GM12874 (cell line): ENCODE results near the gene LIPF.

Experiments
- TF ChIP-seq, protein P1 (sequence below): IDR thresholded peaks from 2 replicates; pipeline ENCODE4 v1.5.1; 2011; ENCODE audit warnings: low read depth, mild to moderate bottlenecking, control low read depth, low read length, moderate library complexity; ENCODE audit not compliant: insufficient read depth

Gene LIPF

DNA sequence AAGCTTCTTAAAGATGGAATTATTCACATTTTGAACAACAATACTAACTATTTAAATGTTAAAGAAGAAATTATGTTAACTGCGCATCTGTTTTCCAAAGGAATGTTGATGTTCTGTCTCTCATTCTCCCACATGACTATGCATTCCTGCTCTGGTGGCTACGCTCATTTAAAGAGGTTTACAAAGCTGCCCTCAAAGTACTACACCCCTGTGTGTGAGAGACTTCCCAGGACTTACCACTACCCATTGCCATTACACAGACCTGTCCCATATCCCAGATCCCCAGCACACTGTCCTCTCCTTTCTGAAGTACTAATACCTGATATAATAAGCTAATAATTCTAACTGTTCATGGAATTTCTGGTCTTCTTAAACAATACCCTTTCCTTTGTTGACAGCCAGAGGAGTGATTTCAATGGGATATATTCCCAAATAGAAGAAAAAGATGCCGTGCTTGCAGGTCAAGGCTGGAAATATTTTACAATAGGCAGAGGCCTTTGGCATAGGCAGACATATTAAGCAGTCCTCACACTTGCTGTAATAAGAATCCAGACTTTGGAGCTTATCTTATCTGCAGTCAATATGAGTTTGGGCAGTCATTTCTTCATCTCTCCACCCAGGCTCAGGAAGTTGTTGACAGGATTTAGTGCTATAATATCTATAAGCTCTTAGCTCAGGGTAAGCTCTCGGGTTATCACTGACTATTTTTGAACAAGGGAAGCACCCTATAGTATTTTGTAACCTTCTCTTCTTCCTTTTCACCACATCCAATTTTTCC lies 12.2 kb downstream of the LIPF start:
- TF ChIP-seq, protein P1, sequence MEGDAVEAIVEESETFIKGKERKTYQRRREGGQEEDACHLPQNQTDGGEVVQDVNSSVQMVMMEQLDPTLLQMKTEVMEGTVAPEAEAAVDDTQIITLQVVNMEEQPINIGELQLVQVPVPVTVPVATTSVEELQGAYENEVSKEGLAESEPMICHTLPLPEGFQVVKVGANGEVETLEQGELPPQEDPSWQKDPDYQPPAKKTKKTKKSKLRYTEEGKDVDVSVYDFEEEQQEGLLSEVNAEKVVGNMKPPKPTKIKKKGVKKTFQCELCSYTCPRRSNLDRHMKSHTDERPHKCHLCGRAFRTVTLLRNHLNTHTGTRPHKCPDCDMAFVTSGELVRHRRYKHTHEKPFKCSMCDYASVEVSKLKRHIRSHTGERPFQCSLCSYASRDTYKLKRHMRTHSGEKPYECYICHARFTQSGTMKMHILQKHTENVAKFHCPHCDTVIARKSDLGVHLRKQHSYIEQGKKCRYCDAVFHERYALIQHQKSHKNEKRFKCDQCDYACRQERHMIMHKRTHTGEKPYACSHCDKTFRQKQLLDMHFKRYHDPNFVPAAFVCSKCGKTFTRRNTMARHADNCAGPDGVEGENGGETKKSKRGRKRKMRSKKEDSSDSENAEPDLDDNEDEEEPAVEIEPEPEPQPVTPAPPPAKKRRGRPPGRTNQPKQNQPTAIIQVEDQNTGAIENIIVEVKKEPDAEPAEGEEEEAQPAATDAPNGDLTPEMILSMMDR, result no peak

DNA sequence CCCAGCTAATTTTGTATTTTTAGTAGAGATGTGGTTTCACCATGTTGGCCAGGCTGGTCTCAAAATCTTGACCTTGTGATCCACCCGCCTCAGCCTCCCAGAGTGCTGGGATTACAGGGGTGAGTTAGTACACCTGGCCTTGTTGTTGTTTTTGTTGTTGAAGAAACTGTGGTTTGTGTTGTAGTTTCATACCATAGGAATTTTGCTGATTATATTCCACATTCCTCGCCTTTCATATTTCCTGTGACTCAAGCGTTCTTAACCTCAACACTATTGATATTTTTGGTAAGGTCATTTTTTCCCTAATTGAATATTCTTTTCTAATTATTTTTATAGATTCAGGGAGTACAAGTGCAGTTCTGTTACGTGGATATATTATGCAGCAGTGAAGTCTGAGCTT lies 16.7 kb downstream of the LIPF start:
- TF ChIP-seq, protein P1, result no peak

DNA sequence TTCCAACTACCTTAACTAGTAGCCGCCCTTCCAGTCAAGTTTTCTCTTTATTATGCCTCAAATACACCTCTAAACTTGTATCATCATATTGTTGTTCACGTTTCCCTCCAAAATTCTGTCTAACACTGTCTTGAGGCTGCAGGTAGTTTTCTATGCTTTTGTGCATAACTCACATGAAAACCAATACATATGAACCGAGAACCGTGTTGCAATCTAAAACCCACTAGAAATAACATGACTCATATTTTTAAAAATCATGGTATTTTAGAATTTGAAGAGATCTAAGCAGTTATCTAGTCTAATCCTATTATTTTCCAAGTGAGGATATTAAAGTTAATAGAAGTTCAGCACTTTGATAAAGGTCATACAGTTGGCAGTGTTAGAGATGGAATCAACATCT lies 18.2 kb downstream of the LIPF start:
- TF ChIP-seq, protein P1, result no peak

DNA sequence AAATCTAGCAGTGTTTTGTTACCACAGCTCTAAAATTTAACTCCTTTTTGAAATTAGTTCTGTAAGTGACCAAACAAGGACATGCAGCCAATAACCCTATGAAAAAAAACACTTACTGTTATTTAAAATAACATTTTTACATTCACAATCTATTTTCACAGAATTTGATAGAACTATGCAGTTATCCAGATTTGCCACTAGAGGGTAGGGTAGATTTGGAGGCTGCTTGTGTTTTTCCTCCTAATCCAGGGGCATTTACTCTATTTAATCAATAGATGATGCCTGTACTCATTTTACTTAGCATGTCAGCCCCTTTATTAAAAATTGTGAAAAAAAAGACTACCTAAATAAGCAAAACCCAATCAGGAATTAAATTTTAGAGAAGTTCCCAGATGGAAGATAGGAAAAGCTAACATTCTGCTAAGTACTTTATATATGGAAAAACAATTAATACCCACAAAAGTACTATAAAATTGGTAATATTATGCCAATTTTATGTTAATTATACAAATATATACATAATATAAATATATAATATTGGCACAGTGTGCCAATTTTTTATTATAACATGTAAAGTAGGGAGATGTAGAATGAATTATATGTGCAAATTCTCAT lies 23.7 kb downstream of the LIPF start:
- TF ChIP-seq, protein P1, result peak; percentile 61

DNA sequence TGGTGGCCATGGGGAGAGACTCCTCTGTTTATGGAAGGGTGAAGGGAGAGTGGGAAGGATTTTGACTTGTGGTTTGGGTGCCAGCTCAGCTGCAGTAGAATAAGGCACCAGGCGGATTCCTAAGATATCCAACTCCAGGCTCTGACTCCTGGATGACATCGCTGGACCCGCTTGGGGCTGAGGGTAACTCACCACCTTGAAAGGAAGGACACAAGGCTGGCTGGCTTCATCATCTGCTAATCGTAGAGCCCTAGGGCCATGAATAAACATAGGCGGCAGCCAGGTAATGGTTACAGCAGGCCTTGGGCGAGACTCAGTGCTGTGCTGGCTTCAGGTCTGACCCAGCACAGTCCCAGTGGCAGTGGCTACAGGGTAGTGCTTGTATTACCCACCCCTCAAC lies 25.1 kb downstream of the LIPF start:
- TF ChIP-seq, protein P1, result no peak

DNA sequence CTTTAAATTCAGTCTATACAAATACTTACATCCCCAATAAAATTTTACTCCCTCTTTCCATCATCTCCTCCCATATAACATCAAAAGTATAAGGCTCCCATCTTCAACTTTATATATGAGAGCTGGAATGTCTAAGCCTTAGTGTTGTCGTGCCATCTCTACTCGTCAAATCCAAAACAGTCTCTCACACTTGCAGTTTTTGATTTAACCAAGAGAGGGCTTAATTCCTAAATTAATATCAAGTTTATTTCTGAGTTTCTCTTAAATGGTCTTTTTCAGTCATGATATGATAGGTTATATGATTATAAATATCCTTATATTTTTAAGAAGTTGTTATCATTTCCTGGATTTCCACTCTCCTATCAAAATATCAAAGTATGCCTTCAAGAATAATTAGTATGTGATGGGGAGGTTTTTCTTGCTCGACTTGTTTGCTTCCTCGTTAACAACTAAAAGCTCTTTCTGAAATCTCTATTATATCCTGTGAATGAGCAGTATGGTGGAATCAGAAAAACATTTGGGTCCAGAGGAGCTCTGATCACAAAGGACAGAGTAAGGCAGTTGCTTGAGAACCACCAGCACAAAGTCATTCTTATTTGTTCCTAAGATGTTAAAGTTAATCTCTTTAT lies 29.3 kb downstream of the LIPF start:
- TF ChIP-seq, protein P1, result no peak

DNA sequence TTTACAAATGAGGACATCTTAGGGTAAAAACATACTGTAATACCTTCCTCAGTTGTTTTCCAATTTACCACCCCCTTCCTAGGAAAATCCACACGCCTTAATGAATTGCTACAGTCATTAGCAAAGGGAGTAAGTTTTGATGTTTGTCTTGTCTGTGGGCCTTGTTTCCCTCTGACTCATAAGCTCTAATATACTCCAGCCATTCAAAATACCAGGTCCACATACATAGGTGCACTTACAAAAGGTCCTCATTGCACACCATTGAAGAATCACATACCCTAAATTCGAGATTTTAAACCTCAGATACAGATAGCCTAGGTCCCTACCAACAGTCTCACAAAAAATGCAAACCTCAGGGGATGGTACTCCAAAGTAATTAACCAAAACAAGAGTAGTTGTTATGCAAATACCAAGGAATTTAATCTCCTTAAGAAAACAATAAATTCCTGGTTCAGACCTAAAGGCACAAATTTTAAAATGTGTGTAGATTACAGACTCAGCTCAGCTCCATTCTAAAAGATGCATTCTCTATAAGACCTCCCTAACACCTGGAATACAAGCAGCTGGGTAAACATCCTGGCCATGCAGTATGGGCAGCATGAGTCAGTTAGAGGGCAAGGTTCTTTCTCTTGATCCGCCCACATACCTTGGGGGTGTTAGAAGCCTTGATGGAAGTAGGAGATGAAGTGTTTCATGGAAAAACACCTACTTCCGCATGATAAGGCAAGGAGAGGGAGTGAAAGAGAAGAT lies 38.8 kb downstream of the LIPF start:
- TF ChIP-seq, protein P1, result no peak
